ENCODE results near the gene CCSER2. TPM values are rescaled to one million over a fixed set of nuclear protein-coding genes. Genes with fewer than 3 reads are reported as not detected.

CCSER2 gene
- polyA plus RNA-seq, 2 of the 4 experiments (the other 2 are of a cell fraction): 9.2 to 28.2 TPM

GRCh38 chr10:84348447-84348846 is 20.1 kb downstream of the CCSER2 start:
- CTCF ChIA-PET: interaction anchor here (2.1 kb wide), 1 partner anchor 189 kb away, joined by 11 read pairs; no protein-coding TSS in a partner anchor

GRCh38 chr10:84348860-84349259 is 20.5 kb downstream of the CCSER2 start:
- CTCF ChIA-PET: interaction anchor here (2.1 kb wide), 1 partner anchor 189 kb away, joined by 11 read pairs; no protein-coding TSS in a partner anchor
- peaks cover 13% of the 10 kb centered on the region; the same call in 2 of the 3 replicates for H3K4me1 ChIP-seq
- TF ChIP-seq FOSL2 (IDR thresholded peaks at IDR 0.05) (no peak), FOSL2 (CRISPR knock-in tag; IDR thresholded peaks at IDR 0.05) (peak; percentile 38; the same call in 1 of the 2 replicates), EHMT2 (IDR thresholded peaks at IDR 0.05; ENCODE audit: low read depth) (no peak)
- ATAC-seq: no peak; a peak in 1 of 6 replicates
- peak overlapping the region; percentile 1; the same call in 1 of the 3 replicates for H3K4me2 ChIP-seq
- FAIRE-seq: no peak
- no peak overlapping the region for H3K4me3 ChIP-seq
- no peak overlapping the region for H3K27ac ChIP-seq
- H3K9me3 ChIP-seq: no peaks in the 10 kb centered on the region
- WGBS (ENCODE audit: missing lambda C conversion rate): 90% methylated on average over 2 of the region's 2 CpGs
- no peak for DNase-seq (ENCODE audit: low read depth in 1 of 2, low spot score in 1 of 2)
- POLR2A ChIA-PET: no interaction called here

More at GRCh38 chr10:84348447-84348846, 20.1 kb downstream of the CCSER2 start:
- ATAC-seq: peak; percentile 62 to 82; a peak in 3 of 6 replicates
- DNase-seq (ENCODE audit: low read depth in 1 of 2, low spot score in 1 of 2): no peak
- 69% methylated on average over 4 of the region's 4 CpGs for WGBS (ENCODE audit: missing lambda C conversion rate)
- Histone ChIP-seq H3K4me2 (peak overlapping the region; percentile 1; the same call in 1 of the 3 replicates), H3K4me3 (no peak overlapping the region), H3K27ac (no peak overlapping the region), H3K9me3 (no peaks in the 10 kb centered on the region), H3K4me1 (peaks cover 13% of the 10 kb centered on the region; the same call in 2 of the 3 replicates)
- TF ChIP-seq ZFP36 (IDR thresholded peaks at IDR 0.05; ENCODE audit: borderline replicate concordance, partially characterized antibody): no peak
- TF ChIP-seq NFE2L2 (conservative IDR thresholded peaks at IDR 0.05; ENCODE audit: low read length): no peak
- no peak for TF ChIP-seq POLR2AphosphoS2 (conservative IDR thresholded peaks at IDR 0.05; ENCODE audit: low read length)
- TF ChIP-seq MAX (IDR thresholded peaks at IDR 0.05): no peak
- TF ChIP-seq TP53 (CRISPR knock-in tag; IDR thresholded peaks at IDR 0.05): no peak
- FAIRE-seq: no peak
- POLR2A ChIA-PET: no interaction called here

DNA sequence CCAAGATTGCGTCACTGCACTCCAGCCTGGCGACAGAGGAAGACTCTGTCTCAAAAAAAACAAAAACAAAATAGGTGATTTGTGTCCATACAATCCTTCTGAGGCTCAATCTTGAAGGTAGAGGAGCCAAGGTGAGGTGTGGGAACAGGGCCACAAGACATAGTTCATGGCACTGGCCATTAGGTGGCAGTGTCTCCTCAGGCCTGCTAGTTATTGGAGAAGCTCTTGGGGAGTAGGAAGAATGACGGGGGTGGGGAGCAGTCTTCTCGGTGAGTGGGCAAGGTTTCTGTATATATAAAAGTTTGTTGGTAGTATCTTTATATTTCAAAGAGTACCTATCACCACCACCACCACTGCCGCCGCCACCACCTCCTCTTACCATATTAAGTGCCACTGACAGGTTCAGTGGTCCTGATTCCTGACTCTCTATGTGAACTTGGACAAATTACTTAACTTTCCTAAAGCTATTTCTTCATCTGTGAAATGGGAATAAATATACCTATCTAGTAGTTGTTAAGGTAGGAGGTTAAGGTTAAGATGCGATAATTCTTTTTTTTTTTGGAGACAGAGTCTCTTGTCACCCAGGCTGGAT is 24.0 kb downstream of the CCSER2 start:
- WGBS (ENCODE audit: missing lambda C conversion rate): 51% methylated on average over 7 of the region's 7 CpGs
- H3K4me2 ChIP-seq: no peak overlapping the region
- ATAC-seq (peak; percentile 92 to 94), FAIRE-seq (no peak), DNase-seq (ENCODE audit: low read depth in 1 of 2, low spot score in 1 of 2) (peak; percentile 60 to 67)
- H3K9me3 ChIP-seq: no peaks in the 10 kb centered on the region
- H3K4me1 ChIP-seq: peaks cover 27% of the 10 kb centered on the region; the same call in 2 of the 3 replicates
- ChIA-PET POLR2A (no interaction called here), CTCF (interaction anchor here (0.6 to 4.6 kb wide), 19 partner anchors 8 to 184 kb away, joined by 3 to 33 read pairs (median 4); partner anchors contain the start of gene CCSER2)
- TF ChIP-seq, protein P1, sequence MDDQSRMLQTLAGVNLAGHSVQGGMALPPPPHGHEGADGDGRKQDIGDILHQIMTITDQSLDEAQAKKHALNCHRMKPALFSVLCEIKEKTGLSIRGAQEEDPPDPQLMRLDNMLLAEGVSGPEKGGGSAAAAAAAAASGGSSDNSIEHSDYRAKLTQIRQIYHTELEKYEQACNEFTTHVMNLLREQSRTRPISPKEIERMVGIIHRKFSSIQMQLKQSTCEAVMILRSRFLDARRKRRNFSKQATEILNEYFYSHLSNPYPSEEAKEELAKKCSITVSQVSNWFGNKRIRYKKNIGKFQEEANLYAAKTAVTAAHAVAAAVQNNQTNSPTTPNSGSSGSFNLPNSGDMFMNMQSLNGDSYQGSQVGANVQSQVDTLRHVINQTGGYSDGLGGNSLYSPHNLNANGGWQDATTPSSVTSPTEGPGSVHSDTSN (IDR thresholded peaks at IDR 0.05): no peak
- TF ChIP-seq PHF8 (IDR thresholded peaks at IDR 0.05; ENCODE audit: borderline replicate concordance, low read depth) (no peak), SMC3 (IDR thresholded peaks at IDR 0.05) (peak; percentile 38; the same call in 1 of the 3 replicates), NR3C1 (IDR thresholded peaks at IDR 0.05) (no peak), POLR2AphosphoS2 (conservative IDR thresholded peaks at IDR 0.05; ENCODE audit: low read length) (no peak), CTCF (IDR thresholded peaks at IDR 0.05) (peak; percentile 64), RAD21 (conservative IDR thresholded peaks at IDR 0.05 in 1 of 2, IDR thresholded peaks at IDR 0.05 in 1 of 2) (peak; percentile 62 to 69; a peak in 4 of 5 replicates)
- H3K4me3 ChIP-seq: no peak overlapping the region
- H3K27ac ChIP-seq: no peak overlapping the region

All from A549 (cell line).